Astrocyte of the spinal cord (primary cell): Measurements from ENCODE around the gene CELSR2.

Source experiments
- DNase-seq: peaks from one replicate; pipeline ENCODE4 v3.0.0; 2011; ENCODE audit warnings: low read depth, low spot score
- H3K4me3 ChIP-seq: 2 replicates; pipeline ENCODE4 v1.5.1; 2011; ENCODE audit warnings: low read depth, mild to moderate bottlenecking, low read length, moderate library complexity
- CTCF ChIP-seq: IDR thresholded peaks from 2 replicates; pipeline ENCODE4 v1.5.1; 2012; ENCODE audit warnings: low read depth, mild to moderate bottlenecking, low read length, inconsistent platforms
- in situ Hi-C: cut with HindIII; loops from 2 replicates; pipeline ENCODE4 v1.10.0; 2017; ENCODE audit warnings: low sequenced_read_pairs

CELSR2 gene

GRCh38 chr1:109269212-109269980, 20.1 kb downstream of the CELSR2 start:
- no peak for DNase-seq
- in situ Hi-C loops = no loop called here
- no peak for TF ChIP-seq CTCF
- no peak overlapping the region for H3K4me3 ChIP-seq

GRCh38 chr1:109269981-109270622, 20.8 kb downstream of the CELSR2 start:
- in situ Hi-C loops = no loop called here
- TF ChIP-seq CTCF = no peak
- DNase-seq = no peak
- no peak overlapping the region for H3K4me3 ChIP-seq

GRCh38 chr1:109270623-109271317, 21.4 kb downstream of the CELSR2 start:
- no peak for DNase-seq
- in situ Hi-C loops = no loop called here
- no peak overlapping the region for H3K4me3 ChIP-seq
- TF ChIP-seq CTCF = no peak

GRCh38 chr1:109271458-109271857, 22.1 kb downstream of the CELSR2 start:
- no peak for DNase-seq
- in situ Hi-C loops = no loop called here
- H3K4me3 ChIP-seq = no peak overlapping the region
- TF ChIP-seq CTCF = no peak

- in situ Hi-C loops = no loop called here
- no peak for TF ChIP-seq CTCF
- H3K4me3 ChIP-seq = no peak overlapping the region
- no peak for DNase-seq
Measured at GRCh38 chr1:109272021-109272799, 22.9 kb downstream of the CELSR2 start.
